ENCODE measurements around the gene CAMKK1.

DNA sequence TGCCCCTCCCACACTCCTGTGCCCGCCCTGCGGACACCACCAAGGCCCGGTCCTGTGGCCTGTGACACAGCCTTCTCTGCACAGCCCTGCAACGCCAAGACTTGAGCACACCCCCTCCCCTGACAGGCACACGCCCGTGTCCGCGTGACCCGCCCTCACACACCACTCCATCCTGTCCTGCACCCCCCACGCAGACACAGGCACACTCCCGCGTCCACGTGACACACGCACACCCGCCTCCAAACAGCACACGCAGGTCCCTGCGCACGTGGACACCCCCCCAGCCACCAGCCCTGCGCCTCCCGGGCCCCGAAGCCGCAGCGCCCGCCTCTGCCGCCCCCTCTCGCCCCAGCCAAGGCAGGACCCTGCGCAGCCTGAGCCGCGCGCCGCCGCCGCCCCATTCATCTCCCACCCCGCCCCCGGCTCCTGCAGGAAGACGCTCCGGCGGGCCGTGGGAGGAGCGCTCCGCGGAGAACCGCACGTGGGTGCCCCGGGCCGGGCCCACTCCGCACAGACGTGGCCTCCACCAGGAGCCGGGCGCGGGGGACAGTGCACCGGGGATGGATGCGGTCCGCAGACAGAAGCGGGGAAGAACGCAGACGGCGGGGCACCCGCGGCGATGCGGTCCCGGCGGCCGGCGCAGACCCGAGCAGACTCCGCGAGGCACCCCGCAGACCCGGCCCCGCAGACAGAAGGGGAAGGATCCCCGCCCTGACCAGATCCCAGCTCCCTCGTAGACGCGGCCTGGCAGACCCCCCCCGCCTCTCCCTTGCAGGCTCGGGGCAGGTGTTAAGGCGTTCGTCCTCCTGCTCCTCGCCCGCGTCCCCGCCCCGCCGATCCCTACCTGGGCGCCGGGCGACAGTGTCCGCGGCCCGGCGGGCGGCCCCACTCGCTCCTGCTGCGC, 506 bp downstream of the CAMKK1 start:
- TF ChIP-seq SIN3A (IDR thresholded peaks at IDR 0.05; ENCODE audit: borderline replicate concordance, insufficient read depth, low read length): peak; percentile 69; the same call in 1 of the 2 replicates
- TF ChIP-seq POLR2AphosphoS5 (IDR thresholded peaks at IDR 0.05; ENCODE audit: low read depth, low read length): no peak
